Stimulated activated CD8-positive, alpha-beta memory T cell treated with anti-CD3 and anti-CD28 coated beads, Interleukin-12 subunit alpha, Interleukin-12 subunit beta, amount 100 ng/mL, for 1 hour (primary cell): ENCODE measurements around the gene NIN.

Experiments used
- DNase-seq: peaks from one replicate; pipeline ENCODE4 v3.0.0-alpha.2; 2020; ENCODE audit warnings: low read depth

Gene NIN

GRCh38 chr14:50762001-50762930 lies 68.7 kb downstream of the NIN start:
- no peak for DNase-seq

- DNase-seq = no peak
These were observed 71.0 kb downstream of the NIN start for GRCh38 chr14:50759800-50760543.

DNA sequence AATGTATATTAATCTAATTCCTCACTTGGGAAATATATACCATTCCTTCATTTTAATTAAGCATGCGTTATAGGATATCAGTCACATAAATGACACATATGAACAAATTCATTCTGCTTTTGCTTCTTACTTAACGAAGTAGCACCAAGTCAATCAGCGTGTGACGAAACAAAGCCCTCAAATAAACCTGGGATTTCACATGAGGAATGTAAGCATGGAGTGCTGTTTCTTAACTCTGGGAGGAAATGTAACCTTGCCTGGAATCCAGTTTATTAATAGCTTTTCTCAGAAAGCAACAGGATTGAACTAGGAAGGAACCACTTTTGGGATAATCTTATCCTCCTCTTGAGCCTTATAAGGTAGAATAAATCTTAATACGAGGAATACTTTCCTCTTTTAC lies 72.0 kb downstream of the NIN start:
- no peak for DNase-seq

DNA sequence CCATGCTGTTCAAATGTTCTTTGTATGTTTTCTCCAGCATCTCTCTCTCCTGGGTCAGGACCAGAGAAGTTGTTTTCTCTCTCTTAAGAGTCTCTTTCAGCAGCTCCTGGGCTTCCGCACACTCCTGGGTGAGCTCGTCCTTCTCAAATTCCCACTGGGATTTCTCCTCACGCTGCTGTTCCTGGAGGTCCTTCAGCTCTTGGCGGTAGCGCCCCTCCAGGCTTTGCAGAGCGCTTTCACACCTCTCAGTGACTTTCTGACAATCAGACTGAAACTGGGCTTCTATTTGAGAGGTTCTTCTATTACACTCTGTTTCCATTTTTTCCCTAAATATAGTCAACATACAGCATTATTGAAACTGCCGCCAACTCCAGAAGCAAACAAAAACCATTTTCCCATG lies 72.7 kb downstream of the NIN start:
- DNase-seq = no peak

GRCh38 chr14:50757702-50758101 lies 73.3 kb downstream of the NIN start:
- DNase-seq = no peak

GRCh38 chr14:50756300-50756699 lies 74.7 kb downstream of the NIN start:
- DNase-seq = no peak

DNA sequence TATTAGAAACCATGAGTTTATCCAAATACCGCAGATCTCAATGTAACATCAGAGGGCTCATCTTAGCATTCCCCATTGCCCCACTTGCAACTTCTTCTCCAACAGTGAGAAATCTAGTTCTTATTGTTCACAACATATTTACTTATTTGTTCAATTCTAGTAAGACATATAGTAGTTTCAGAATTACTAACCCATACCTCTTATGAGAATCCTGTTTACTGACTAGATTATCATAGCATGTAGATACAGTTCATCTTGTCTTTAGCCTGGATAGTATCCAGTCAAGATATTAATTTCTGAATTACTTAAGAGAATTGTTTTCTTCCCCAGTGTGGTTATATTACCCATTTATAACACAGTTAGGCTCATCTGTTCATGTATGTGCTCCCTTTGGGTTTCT lies 80.6 kb downstream of the NIN start:
- DNase-seq = no peak

DNA sequence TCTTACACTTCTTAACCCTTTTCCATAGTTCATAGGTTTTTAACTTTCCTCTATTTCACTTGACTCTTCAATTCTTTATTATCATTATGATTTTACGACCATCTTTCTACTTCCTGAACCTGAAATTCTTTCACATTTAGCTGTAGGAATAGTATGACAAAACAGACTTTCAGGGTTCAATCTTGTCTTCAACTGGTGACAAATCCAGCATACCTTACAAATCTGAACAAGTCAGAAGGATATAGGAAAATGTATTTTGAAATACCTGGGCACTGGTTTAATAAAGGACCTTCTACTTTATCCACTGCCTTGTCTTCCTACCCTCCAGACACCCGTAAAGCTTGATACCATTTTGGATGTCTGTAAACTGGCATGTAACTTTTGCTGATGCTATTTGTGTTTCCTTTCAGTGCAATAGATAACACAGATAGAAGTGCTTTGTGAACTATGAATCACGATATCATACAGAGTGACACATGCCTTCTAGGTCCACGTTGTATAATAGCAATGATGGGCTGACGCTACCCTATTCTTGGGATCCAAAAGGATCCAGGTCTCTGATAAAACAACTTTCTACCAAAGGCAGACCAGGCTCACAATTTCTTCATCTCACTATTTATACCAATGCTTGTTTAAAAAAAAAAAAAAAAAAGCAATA lies 85.4 kb downstream of the NIN start:
- no peak for DNase-seq

DNA sequence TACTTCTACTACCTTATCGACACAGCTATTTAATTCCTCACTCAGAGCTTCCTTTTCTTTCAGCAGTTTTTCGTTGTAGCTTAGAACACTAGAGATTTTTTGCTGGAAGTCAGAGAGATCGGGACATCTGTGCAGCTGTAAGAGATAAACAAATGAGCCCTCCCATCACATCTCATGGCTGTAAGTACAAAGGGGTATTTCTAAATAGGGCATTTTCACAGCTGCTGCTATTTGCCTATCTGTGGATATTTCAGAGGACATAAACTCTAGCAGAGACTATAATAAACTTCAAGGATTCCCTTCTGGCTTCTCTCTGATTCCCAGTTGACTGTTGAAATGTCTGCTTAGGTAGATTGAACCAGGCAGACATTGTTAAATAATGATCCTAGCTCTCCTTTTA lies 86.7 kb downstream of the NIN start:
- DNase-seq = no peak

GRCh38 chr14:50741567-50741966 lies 89.4 kb downstream of the NIN start:
- DNase-seq = no peak

- no peak for DNase-seq
These were observed 90.1 kb downstream of the NIN start for GRCh38 chr14:50740856-50741255.

GRCh38 chr14:50739186-50739585 lies 91.8 kb downstream of the NIN start:
- DNase-seq = no peak

GRCh38 chr14:50736932-50737419 lies 94.0 kb downstream of the NIN start:
- DNase-seq = no peak

GRCh38 chr14:50734950-50735695 lies 95.8 kb downstream of the NIN start:
- DNase-seq = no peak

DNA sequence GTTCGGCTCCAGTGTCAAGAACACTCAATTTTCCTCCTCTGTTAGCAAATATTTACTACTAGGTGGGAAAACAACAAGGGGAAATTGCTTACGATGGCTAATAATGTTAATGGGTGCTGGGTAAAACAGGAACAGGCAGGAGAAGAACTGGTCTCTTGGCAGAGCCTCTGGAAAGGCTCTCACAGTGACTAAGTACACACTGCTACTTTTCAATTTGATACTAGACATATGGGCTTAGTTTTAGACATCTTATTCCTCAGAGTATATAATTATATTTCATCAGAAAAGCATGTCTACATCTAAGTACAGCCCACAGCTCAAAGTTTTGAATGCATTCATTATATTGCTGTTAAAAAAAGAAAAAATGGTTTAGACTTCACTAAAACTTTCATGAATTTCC lies 97.5 kb downstream of the NIN start:
- no peak for DNase-seq

DNA sequence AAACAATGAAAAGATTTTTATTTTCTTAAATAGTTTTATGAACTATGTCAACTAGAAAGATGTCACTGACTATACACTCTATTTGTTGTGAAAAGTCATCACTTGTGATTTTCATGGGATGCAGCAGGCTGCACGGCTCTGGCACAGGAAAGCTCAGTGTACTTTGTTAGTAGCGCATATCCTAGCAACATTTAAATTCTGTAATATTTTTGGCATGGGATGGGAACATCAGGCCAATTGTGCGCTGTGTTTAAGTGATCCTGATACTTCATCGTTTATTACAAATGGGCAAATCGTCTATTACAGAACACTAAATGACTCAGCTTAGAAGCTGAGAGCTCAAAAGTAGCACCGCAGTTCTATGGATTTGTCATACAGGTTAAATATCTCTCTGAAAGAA lies 102.1 kb downstream of the NIN start:
- no peak for DNase-seq

DNA sequence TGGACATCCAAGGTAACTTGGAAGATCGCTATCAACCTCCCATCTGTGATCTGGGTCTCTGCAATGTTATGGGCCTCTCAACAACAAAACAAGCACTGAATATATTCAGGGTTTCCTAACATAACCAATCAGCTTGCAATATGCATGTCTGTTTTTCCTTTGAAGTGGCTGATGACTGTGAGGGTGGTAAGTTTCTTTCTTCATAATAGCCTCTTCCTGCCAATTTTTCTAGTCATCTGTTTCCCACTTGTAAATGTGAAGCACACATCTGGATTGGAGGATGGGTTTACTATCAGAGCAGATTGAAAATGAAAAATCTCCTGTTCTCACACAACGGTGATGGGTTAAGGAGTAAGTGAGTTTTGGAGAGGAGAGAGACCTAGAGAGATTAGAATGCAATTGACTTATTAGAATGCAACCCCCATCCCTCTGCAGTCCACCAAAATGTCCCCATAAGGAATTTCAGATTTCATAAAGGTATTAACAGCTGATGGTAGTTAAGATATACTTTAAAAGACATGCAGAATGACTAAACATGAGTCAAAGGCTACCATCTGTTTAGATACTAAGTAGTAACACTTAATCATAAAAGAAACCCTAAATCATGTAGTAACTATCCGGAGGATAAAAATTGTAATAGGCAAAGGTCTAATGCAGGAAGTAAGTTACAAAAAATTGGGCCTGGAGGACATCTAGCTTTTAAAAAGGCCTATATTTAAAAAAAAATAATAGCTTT lies 104.4 kb downstream of the NIN start:
- no peak for DNase-seq

DNA sequence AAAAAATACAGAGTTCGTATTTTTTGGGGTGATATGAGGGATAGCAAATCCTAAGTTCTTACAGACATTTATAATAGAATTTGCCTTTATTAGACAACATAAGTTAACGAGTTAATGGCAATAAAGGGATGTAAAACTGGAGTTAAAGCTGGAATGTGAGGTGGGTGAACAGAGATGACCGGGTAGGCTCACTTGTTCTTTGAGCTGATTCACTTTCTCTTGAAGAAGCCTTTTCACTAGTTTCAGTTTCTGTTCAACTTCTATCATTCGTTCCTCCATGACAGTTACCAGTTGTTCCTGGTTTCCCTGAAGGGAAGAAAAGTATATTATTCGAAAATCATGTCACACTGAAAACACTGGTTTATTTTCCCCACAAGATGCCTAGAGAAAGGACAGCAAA lies 105.2 kb downstream of the NIN start:
- no peak for DNase-seq

- DNase-seq = no peak
These were observed 110.8 kb downstream of the NIN start for GRCh38 chr14:50719911-50720759.

- DNase-seq = no peak
These were observed 112.0 kb downstream of the NIN start for GRCh38 chr14:50718949-50719348.
